ENCODE measurements around the gene MET. TPM values are rescaled to one million over a fixed set of nuclear protein-coding genes. Genes with fewer than 3 reads are reported as not detected.

The MET gene
- total and polyA plus RNA-seq, 10 of the 15 experiments (the other 5 are each of a cell fraction or from before 2014, with no cell fraction given) = 0.01 to 0.21 TPM; not detected in 8

GRCh38 chr7:116776610-116777289 lies 104.8 kb downstream of the MET start:
- Histone ChIP-seq H3K27me3 (replicated peaks in 1 of 2; ENCODE audit: control insufficient read depth in 2 of 2, insufficient read depth in 2 of 2, low read length in 1 of 2) (peaks cover 2 to 3% of the 10 kb centered on the region in 2 experiments; a peak in 2 of 4 replicates), H3K36me3 (ENCODE audit: control insufficient read depth in 2 of 2, insufficient read depth in 2 of 2, low read length in 1 of 2) (no peaks in the 10 kb centered on the region), H3K27ac (ENCODE audit: control insufficient read depth, insufficient read depth) (no peak overlapping the region), H3K4me1 (ENCODE audit: control insufficient read depth, insufficient read depth, low read length) (no peaks in the 10 kb centered on the region), H4K20me1 (ENCODE audit: control insufficient read depth, insufficient read depth) (no peaks in the 10 kb centered on the region), H3K9ac (ENCODE audit: control insufficient read depth, insufficient read depth, low read length) (no peak overlapping the region), H3K4me2 (ENCODE audit: control insufficient read depth, insufficient read depth) (no peak overlapping the region), H3K9me3 (replicated peaks; ENCODE audit: control insufficient read depth, insufficient read depth, low read length) (no peaks in the 10 kb centered on the region), H3K4me3 (no peak overlapping the region), H3K79me2 (ENCODE audit: control insufficient read depth, insufficient read depth, low read length) (no peaks in the 10 kb centered on the region), H2AFZ (ENCODE audit: control insufficient read depth, low read depth, low read length) (no peak overlapping the region)
- intact Hi-C loops (cut with micrococcal nuclease; ENCODE audit: unreplicated experiment) = no loop called here
- RAD21 ChIA-PET (ENCODE audit: unreplicated experiment) = no interaction called here
- in situ Hi-C loops (cut with MboI) = no loop called here
- peak; percentile 84 for ATAC-seq
- 92% methylated on average over 3 of the region's 3 CpGs for WGBS (ENCODE audit: insufficient coverage, insufficient replicate concordance, low lambda C conversion rate, missing lambda C conversion rate)
- CTCF ChIA-PET = interaction anchor here (0.8 to 5.4 kb wide), 7 partner anchors 10 to 638 kb away, joined by 3 to 22 read pairs (median 3); no protein-coding TSS in a partner anchor
- no peak for FAIRE-seq
- BruUV-seq (replicated peaks) = no TSS peak
- peak; percentile 13 for DNase-seq (ENCODE audit: low read depth, low spot score)
- no peak for TF ChIP-seq HCFC1 (IDR thresholded peaks at IDR 0.05; ENCODE audit: low read length)
- TF ChIP-seq MTA2 (IDR thresholded peaks at IDR 0.05; ENCODE audit: low read depth) = 0 out of 2 replicates have a peak, but pooled peaks have one; percentile 23
- peak; percentile 51 for TF ChIP-seq IKZF1 (conservative IDR thresholded peaks at IDR 0.05)
- TF ChIP-seq CEBPB (IDR thresholded peaks at IDR 0.05; ENCODE audit: borderline replicate concordance in 1 of 2, low read depth in 2 of 2, low read length in 2 of 2) = no peak
- no peak for TF ChIP-seq MEF2A (IDR thresholded peaks at IDR 0.05; ENCODE audit: insufficient read depth, low read depth, low read length)
- peak; percentile 45 to 57; a peak in 3 of 4 replicates for TF ChIP-seq IKZF2 (IDR thresholded peaks at IDR 0.05)
- POLR2A ChIA-PET = interaction anchor here (0.8 kb wide), 1 partner anchor 199 kb away, joined by 3 read pairs; no protein-coding TSS in a partner anchor
- SMC1A ChIA-PET (ENCODE audit: uncharacterized antibody, unreplicated experiment) = no interaction called here
